Urothelium cell line (cell line): ENCODE results near the gene HRCT1.
A peak's percentile ranks its signal among the peaks of the same experiment; 100 is the strongest.
"Not testable (repeated sequence)": the region's sequence is repeated elsewhere in the genome, so short reads cannot be mapped to it uniquely, and the experiment has no call there.

ENCODE experiments used
- DNase-seq: peaks from one replicate; pipeline ENCODE4 v3.0.0; 2011; ENCODE audit warnings: low spot score, mixed read lengths
- FAIRE-seq: peaks from 2 replicates; lab custom pipeline; 2011; peaks lifted over from hg19 to GRCh38; lab: Jason Lieb, UNC

HRCT1 gene

GRCh38 chr9:35915681-35916294, 9.8 kb downstream of the HRCT1 start:
- FAIRE-seq (no peak), DNase-seq (no peak)

DNA sequence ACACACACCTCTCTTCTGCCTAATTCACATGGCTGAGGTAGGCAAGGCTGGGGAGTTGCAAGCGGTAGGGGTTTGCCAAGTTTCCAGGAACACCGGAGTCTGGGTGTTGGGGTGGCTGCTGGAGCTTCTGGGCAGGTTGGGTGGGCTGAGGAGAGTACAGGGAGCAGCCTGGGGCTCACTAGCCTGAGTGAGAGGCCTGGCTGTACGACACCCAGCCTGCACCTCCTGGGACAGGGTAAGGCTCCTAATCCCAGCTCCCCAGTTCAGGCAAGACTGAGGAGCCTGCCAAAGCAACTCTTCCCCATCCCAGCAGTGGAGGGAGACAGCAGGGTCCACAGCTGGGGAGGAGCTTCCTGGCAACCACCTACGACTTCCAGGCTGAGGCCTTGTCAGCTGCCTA, 11.3 kb downstream of the HRCT1 start:
- no peak for FAIRE-seq

DNA sequence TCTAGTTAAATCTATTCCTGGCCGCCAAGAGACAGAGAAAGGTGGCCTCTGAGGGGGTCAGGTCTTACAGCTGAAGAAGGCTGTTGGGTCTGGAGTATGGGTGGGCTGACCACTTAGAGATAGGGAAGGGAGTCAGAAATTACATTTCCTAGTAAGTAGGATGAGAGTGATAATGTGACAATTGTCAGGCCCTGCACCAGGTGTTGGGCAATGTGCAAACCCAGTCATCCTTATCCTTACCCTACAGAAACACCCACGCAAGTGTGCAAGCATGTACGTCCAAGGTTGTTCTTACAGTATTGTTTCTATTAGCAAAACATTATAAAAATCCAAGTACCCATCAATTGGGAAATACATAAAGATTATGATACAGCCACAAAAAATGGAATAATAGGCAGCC, 12.8 kb downstream of the HRCT1 start:
- no peak for FAIRE-seq
- no peak for DNase-seq

More for the DNA sequence above, 11.3 kb downstream of the HRCT1 start:
- DNase-seq = no peak

GRCh38 chr9:35919212-35920008, 13.4 kb downstream of the HRCT1 start:
- no peak for FAIRE-seq

GRCh38 chr9:35920051-35920620, 14.1 kb downstream of the HRCT1 start:
- DNase-seq (no peak), FAIRE-seq (no peak)

More at GRCh38 chr9:35919212-35920008, 13.4 kb downstream of the HRCT1 start:
- no peak for DNase-seq

DNA sequence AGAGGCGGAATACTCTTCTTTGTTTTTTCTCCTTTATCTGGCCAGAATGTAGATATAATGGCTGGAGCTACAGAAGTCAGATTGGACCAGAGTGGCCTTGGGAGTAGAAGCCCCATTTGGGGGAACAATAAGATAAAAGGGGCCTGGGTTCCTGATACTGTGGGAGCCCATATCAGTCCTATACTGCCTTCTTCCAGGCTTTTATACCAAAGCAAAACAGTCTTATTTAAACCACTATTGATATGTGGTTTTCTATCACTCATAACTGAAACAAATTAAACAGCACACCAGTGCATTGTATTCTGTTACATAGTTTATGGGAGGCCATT, 17.6 kb downstream of the HRCT1 start:
- DNase-seq (no peak), FAIRE-seq (no peak)

DNA sequence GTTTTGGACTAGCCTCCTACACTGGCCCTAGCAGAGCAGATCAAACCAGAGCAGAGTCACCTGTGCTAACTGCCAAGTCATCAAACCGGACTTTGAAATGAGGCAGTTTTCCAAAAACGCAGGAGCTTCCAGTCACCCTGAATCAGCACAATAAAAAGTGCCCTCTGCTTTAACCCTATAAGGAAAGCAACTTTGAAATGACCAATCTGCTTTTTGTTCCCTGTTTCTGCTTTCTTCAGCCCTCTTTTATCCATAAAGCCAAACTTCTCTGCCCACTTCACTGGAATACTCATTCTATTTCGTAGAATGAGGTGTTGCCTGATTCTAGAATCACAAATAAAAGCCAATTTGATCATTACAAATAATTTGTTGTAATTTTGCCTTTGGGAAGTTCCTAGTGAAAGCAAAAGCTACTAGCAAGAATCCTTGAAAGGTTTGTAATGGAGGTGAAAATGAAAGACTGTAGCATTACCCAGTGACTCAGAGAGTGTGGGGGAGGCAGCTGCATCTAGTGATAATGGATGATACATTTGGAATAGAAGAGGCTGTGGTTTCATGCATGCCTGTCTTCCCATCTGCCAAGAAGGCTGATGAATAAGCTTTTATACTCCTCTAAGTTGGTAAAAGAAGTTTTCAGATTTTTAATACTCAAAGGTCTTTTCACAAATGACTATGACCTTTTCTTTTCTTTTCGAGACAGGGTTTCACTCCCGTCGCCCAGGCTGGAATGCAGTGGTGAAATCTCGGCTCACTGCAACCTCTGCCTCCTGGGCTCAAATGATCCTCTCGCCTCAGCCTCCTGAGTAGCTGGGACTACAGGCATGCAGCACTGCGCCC, 18.1 kb downstream of the HRCT1 start:
- FAIRE-seq (peak; percentile 68), DNase-seq (peak; percentile 78)

GRCh38 chr9:35928591-35929452, 22.8 kb downstream of the HRCT1 start:
- DNase-seq (no peak), FAIRE-seq (no peak)

DNA sequence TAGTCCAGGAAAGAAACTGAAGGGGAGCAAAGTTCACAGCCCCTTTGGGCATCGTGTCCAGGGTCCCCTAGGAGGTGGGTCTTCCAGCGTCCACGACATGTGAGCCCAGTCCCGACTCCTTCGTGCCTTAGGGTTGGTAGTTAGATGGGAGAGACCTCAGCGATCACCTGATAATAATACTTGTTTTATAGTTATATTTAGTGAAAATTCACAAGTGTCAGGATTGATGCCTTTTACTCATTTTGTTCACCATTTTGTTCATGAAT, 23.4 kb downstream of the HRCT1 start:
- FAIRE-seq = no peak

GRCh38 chr9:35930521-35930920, 24.5 kb downstream of the HRCT1 start:
- DNase-seq (no peak), FAIRE-seq (no peak)

More for the DNA sequence above, 23.4 kb downstream of the HRCT1 start:
- no peak for DNase-seq

DNA sequence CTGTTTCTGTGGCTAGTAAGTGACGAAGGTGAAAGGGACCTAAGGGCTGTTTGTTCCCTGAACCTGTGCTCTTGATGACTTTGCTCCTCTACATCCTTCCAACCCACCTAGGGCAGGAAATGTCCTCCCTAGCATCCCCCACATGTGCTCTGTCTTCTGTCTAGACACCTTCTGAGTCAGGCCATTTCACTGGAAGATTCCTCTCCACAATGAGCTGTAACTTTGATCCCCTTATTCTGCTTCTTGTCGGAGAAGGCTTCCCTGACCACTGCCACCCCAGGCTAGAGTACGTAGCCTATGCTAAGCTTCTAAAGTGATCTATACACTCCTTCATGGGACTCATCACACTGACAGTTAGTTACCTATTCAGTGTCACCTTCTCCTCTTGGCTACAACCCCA, 25.0 kb downstream of the HRCT1 start:
- FAIRE-seq (peak; percentile 71), DNase-seq (no peak)

DNA sequence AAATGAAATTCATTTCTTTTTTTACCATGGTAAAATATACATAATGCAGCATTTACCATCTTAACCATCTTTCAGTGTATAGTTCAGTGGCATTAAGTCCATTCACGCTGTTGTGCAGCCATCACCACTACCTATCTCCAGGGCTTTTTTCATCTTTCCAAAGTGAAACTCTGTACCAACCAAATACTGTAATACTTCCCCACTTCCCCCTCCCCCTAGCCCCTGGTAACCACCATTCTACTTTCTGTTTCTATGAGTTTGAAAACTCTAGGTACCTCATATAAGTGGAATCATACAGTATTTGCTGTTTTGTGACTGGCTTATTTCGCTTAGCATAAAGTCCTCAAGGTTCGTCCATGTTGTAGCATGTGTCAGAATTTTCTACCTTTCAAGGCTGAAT, 26.7 kb downstream of the HRCT1 start:
- DNase-seq (no peak), FAIRE-seq (no peak)

- DNase-seq = no peak
- no peak for FAIRE-seq
Observed at GRCh38 chr9:35933550-35934067, 27.6 kb downstream of the HRCT1 start.

DNA sequence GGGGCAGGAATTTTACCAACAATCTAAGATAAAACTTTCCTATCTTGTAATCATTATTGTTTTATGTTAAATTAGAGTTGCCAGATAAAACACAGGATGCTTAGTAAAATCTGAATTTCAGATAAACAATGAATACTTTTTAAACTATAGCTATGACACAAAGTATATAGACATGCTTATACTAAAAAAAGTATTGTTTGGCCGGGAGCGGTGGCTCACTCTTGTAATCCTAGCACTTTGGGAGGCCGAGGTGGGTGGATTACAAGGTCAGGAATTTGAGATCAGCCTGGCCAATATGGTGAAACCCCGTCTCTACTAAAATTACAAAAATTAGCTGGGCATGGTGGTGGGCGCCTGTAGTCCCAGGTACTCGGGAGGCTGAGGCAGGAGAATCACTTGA, 28.1 kb downstream of the HRCT1 start:
- FAIRE-seq, DNase-seq: not testable (repeated sequence)

- FAIRE-seq (no peak), DNase-seq (no peak)
Observed at GRCh38 chr9:35935261-35935660, 29.3 kb downstream of the HRCT1 start.

GRCh38 chr9:35935755-35936509, 29.9 kb downstream of the HRCT1 start:
- FAIRE-seq = no peak
- DNase-seq = no peak

- no peak for FAIRE-seq
- DNase-seq = no peak
Observed at GRCh38 chr9:35937227-35937626, 31.2 kb downstream of the HRCT1 start.

DNA sequence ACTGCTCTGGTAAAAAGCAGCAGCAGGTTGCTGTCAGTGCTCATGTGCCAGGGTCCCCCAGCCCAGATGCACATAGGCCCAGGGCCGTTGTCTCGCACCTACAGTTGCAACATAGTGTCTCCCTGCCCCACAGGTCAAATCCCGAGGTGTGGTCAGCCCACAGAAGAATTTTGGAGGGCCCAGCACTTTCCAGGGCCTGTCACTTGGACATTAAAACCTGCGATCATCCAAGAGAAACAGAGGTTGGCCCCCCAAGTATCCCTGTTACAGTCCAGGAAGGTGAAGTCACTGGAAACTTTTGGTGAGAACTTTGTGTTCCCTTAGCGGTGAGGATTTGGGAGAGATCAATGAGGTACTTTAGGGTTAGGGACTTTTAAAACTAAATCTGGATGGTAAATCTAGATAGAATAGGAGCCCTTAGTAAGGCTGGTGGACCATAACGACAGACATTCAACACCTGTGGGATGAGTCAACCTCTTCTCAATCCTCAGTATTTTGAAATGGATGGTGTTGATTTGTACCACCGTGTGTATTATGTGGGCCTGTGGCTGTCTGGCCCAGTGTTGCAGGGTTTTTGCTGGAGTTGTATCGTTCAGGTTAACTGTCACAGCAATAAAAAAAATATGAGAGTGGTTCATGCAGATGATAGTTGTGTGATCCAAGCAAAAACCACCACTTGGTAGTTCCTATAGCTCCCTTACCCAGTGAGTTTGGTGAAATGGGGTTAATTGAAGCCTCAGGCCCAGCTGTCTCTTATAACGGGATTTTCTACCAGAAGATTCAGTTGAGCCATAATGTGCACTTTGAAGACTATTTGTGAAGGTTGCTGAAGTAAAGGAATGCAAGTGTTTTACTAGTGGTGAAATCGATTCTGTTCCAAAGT, 32.7 kb downstream of the HRCT1 start:
- no peak for FAIRE-seq

More for the DNA sequence above, 32.7 kb downstream of the HRCT1 start:
- no peak for DNase-seq
